Measurements from ENCODE around the gene POMP.
"Not testable (repeated sequence)": the region's sequence is repeated elsewhere in the genome, so short reads cannot be mapped to it uniquely, and the experiment has no call there.

- TF ChIP-seq CTCF (IDR thresholded peaks at IDR 0.05); MAX (IDR thresholded peaks at IDR 0.05; ENCODE audit: low read depth); RCOR1 (IDR thresholded peaks at IDR 0.05; ENCODE audit: low read length); NFIC (IDR thresholded peaks at IDR 0.05; ENCODE audit: borderline replicate concordance); SIN3A (IDR thresholded peaks at IDR 0.05; ENCODE audit: borderline replicate concordance, low read depth, low read length); MXI1 (IDR thresholded peaks at IDR 0.05; ENCODE audit: low read depth, low read length); TCF12 (IDR thresholded peaks at IDR 0.05): not testable (repeated sequence)
Measured at GRCh38 chr13:28693605-28694491, 34.9 kb downstream of the POMP start.

All from SK-N-SH (cell line).